Measurements from ENCODE around the gene CCR2. TPM values are rescaled to one million over a fixed set of nuclear protein-coding genes. Genes with fewer than 3 reads are reported as not detected.

CCR2 gene
- total and polyA plus RNA-seq, 7 donors = 0.69 to 3.1 (median 1.6) TPM

DNA sequence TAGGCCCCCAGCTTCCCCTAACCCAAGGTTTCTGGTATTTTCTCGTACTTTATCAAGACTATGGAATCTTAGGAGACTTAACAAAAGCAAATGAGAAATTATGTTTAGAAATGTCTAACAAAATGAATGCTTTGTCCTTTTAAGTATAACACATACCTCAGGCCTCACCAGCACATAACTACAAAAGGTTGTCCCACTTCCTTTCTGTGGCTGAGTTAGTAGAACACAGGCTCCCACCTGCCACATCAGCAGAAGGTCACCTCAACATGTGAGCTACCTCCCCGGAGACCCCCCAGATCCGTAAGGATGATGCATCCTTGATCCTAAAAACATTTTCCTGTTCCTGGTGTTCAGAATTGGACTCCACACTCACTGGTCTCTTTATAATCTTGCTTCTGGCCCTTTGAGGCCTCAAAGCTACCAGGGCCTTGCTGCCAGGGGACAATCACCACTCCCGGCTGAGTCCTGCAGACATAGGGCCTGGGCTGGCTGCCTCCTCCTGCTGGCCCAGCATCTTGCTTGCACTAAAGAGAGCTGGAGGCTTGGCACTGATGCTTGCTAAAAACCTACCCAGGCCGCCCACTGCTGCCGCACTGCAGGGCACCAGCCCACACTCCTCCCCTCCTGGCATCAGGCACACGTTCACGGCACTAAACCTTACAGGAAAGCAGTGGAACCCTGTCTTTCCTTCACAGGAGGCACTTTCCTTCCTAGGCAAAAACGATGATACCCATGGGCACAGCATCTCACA lies 56.0 kb downstream of the CCR2 start:
- WGBS, 2 donors = 83 to 92% methylated on average over 9 of the region's 9 CpGs
- no peak overlapping the region for H3K4me3 ChIP-seq
- H3K9me3 ChIP-seq = no peaks in the 10 kb centered on the region
- TF ChIP-seq EP300 (IDR thresholded peaks at IDR 0.05) (no peak), CTCF (IDR thresholded peaks at IDR 0.05) (no peak), POLR2A (IDR thresholded peaks at IDR 0.05) (no peak), POLR2AphosphoS5 (IDR thresholded peaks at IDR 0.05) (no peak)
- peaks cover 0 to 5% (median 0%) of the 10 kb centered on the region in 3 donors for H3K27me3 ChIP-seq
- no peak for DNase-seq
- no peak overlapping the region for H3K27ac ChIP-seq
- no peaks in the 10 kb centered on the region for H3K4me1 ChIP-seq
- intact Hi-C loops (cut with DNase I) = no loop called here
- H3K36me3 ChIP-seq = no peaks in the 10 kb centered on the region

Other genes with a start within 250 kb of the CCR2 start
- gene CCR1, start 145.8 kb upstream of the CCR2 start, total RNA-seq = 10 to 100 TPM in 2 of 4 donors, 1 to 10 TPM in 2; 2.2 to 16.3 (median 9.4) TPM
- gene CCR1, start 145.8 kb upstream of the CCR2 start, polyA plus RNA-seq = 10 to 100 TPM in 1 of 3 donors, 1 to 10 TPM in 2; 3.6 to 16.6 (median 5.0) TPM
- gene CCR3, start 111.7 kb upstream of the CCR2 start, total RNA-seq = not detected
- gene CCR3, start 111.7 kb upstream of the CCR2 start, polyA plus RNA-seq = under 1 TPM in 2 of 3 donors, not detected in 1; 0.04 to 0.69 TPM
- 1 to 10 TPM in 2 of 4 donors, under 1 TPM in 1, not detected in 1; 0.36 to 2.0 (median 1.2) TPM for gene CCR5, start 16.8 kb downstream of the CCR2 start, total RNA-seq
- 1 to 10 TPM in 1 of 3 donors, under 1 TPM in 2; 0.60 to 3.9 (median 0.69) TPM for gene CCR5, start 16.8 kb downstream of the CCR2 start, polyA plus RNA-seq
- gene CCRL2, start 53.1 kb downstream of the CCR2 start, total RNA-seq = 1 to 10 TPM in 1 of 4 donors, under 1 TPM in 2, not detected in 1; 0.71 to 3.0 (median 0.99) TPM
- 10 to 100 TPM in 1 of 3 donors, 1 to 10 TPM in 2; 3.0 to 11.2 (median 4.4) TPM for gene CCRL2, start 53.1 kb downstream of the CCR2 start, polyA plus RNA-seq
- under 1 TPM in 3 of 4 donors, not detected in 1; 0.16 to 0.36 (median 0.28) TPM for gene LTF, start 110.8 kb downstream of the CCR2 start, total RNA-seq
- gene LTF, start 110.8 kb downstream of the CCR2 start, polyA plus RNA-seq = 10 to 100 TPM in 1 of 3 donors, 1 to 10 TPM in 1, not detected in 1; 1.2 to 38.0 TPM
- not detected for gene RTP3, start 143.9 kb downstream of the CCR2 start, total RNA-seq
- gene RTP3, start 143.9 kb downstream of the CCR2 start, polyA plus RNA-seq = not detected
- 10 to 100 TPM in 1 of 4 donors, 1 to 10 TPM in 3; 3.6 to 11.1 (median 5.8) TPM for gene LRRC2, start 212.2 kb downstream of the CCR2 start, total RNA-seq
- 1 to 10 TPM in 1 of 3 donors, under 1 TPM in 2; 0.46 to 2.4 (median 0.69) TPM for gene LRRC2, start 212.2 kb downstream of the CCR2 start, polyA plus RNA-seq